Hepatocyte (in vitro differentiated cells): Measurements from ENCODE around the gene ARID3A.

Source experiments
- CTCF ChIP-seq: fragments of 200-600 bp; sonication (generic); IDR thresholded peaks from 2 replicates; pipeline ENCODE4 v1.5.1; 2016; ENCODE audit warnings: antibody characterized with exemption, mild to moderate bottlenecking; ENCODE audit not compliant: poor library complexity
- EZH2 ChIP-seq: fragments of 200-600 bp; sonication (generic); IDR thresholded peaks from 2 replicates; pipeline ENCODE4 v1.6.1; 2016; ENCODE audit warnings: antibody characterized with exemption, mild to moderate bottlenecking, borderline replicate concordance

- no peak for TF ChIP-seq CTCF
- no peak for TF ChIP-seq EZH2
Observed at GRCh38 chr19:941292-942132, 15.7 kb downstream of the ARID3A start.
